ENCODE results near the gene PSMC3. TPM values are rescaled to one million over a fixed set of nuclear protein-coding genes. Genes with fewer than 3 reads are reported as not detected.

Gene PSMC3
- total and polyA plus RNA-seq, 8 donors: 86.7 to 163 (median 130) TPM

- Histone ChIP-seq H3K4me3 (no peak overlapping the region), H3K27ac (no peak overlapping the region), H3K27me3 (no peaks in the 10 kb centered on the region), H3K4me1 (no peaks in the 10 kb centered on the region), H3K36me3 (no peaks in the 10 kb centered on the region), H3K9me3 (no peaks in the 10 kb centered on the region)
- no peak for ATAC-seq
- no peak for DNase-seq
- intact Hi-C loops (cut with DNase I): loop anchor here in 1 of 2 donors (10.0 kb wide), 1 partner anchor 77 kb away; the partner anchor contains the start of gene SPI1
- TF ChIP-seq CTCF (IDR thresholded peaks at IDR 0.05): no peak
These were observed 25.8 kb upstream of the PSMC3 start for GRCh38 chr11:47451990-47452389.

GRCh38 chr11:47451436-47451835, 25.2 kb upstream of the PSMC3 start:
- intact Hi-C loops (cut with DNase I): loop anchor here in 1 of 2 donors (10.0 kb wide), 1 partner anchor 77 kb away; the partner anchor contains the start of gene SPI1
- no peak for TF ChIP-seq CTCF (IDR thresholded peaks at IDR 0.05)
- no peak overlapping the region for H3K27ac ChIP-seq
- no peak for DNase-seq
- H3K27me3 ChIP-seq: no peaks in the 10 kb centered on the region
- no peaks in the 10 kb centered on the region for H3K4me1 ChIP-seq
- ATAC-seq: no peak
- no peaks in the 10 kb centered on the region for H3K9me3 ChIP-seq
- no peaks in the 10 kb centered on the region for H3K36me3 ChIP-seq
- no peak overlapping the region for H3K4me3 ChIP-seq

GRCh38 chr11:47449541-47449940, 23.3 kb upstream of the PSMC3 start:
- Histone ChIP-seq H3K4me3 (no peak overlapping the region), H3K36me3 (no peaks in the 10 kb centered on the region), H3K4me1 (no peaks in the 10 kb centered on the region), H3K9me3 (no peaks in the 10 kb centered on the region), H3K27ac (no peak overlapping the region), H3K27me3 (no peaks in the 10 kb centered on the region)
- intact Hi-C loops (cut with DNase I): no loop called here
- no peak for TF ChIP-seq CTCF (IDR thresholded peaks at IDR 0.05)
- DNase-seq (no peak), ATAC-seq (no peak)

GRCh38 chr11:47448566-47449427, 22.6 kb upstream of the PSMC3 start, which contains the start of gene RAPSN:
RAPSN (minus strand) TSS chr11:47449136; CDS start chr11:47448964, 172 bp downstream.
- Histone ChIP-seq H3K36me3 (no peaks in the 10 kb centered on the region), H3K4me3 (no peak within 1 kb of the TSS), H3K4me1 (no peaks in the 10 kb centered on the region), H3K27ac (no peak within 1 kb of the TSS), H3K9me3 (no peaks in the 10 kb centered on the region), H3K27me3 (no peaks in the 10 kb centered on the region)
- TF ChIP-seq CTCF (IDR thresholded peaks at IDR 0.05): no peak
- intact Hi-C loops (cut with DNase I): no loop called here
- no peak for ATAC-seq
- no peak for DNase-seq

GRCh38 chr11:47447906-47448305, 21.7 kb upstream of the PSMC3 start:
- no peak for DNase-seq
- H3K4me3 ChIP-seq: no peak overlapping the region
- no peak for ATAC-seq
- TF ChIP-seq CTCF (IDR thresholded peaks at IDR 0.05): no peak
- no peaks in the 10 kb centered on the region for H3K9me3 ChIP-seq
- no peaks in the 10 kb centered on the region for H3K36me3 ChIP-seq
- no peak overlapping the region for H3K27ac ChIP-seq
- no peaks in the 10 kb centered on the region for H3K4me1 ChIP-seq
- no peaks in the 10 kb centered on the region for H3K27me3 ChIP-seq
- intact Hi-C loops (cut with DNase I): no loop called here
